K562 (cell line): ENCODE data around the gene CSPG5. TPM values are rescaled to one million over a fixed set of nuclear protein-coding genes. Genes with fewer than 3 reads are reported as not detected.

Experiments
- C11orf30 ChIP-seq: fragments of 450-650 bp; IDR thresholded peaks from 2 replicates; pipeline ENCODE4 v1.6.1; 2016; ENCODE audit warnings: low read depth, mild to moderate bottlenecking
- CEBPG ChIP-seq, 3 experiments: fragments of 200-800 bp in 1 of 3; sonication (Bioruptor generic) in 1 of 3; sonication (generic) in 1 of 3; formaldehyde crosslinking in 1 of 3; IDR thresholded peaks in 2 of 3; conservative IDR thresholded peaks in 1 of 3; 2 replicates each; pipeline versions ENCODE4 v1.6.1 to v1.8.0; 2016 to 2022; ENCODE audit warnings: missing compliant biosample characterization in 2 of 3, missing genetic modification characterization in 2 of 3, mild to moderate bottlenecking in 1 of 3, missing genetic modification reagents in 1 of 3
- COPS2 ChIP-seq: fragments of 450-650 bp; conservative IDR thresholded peaks from 2 replicates; pipeline ENCODE4 v1.6.1; 2016; ENCODE audit warnings: mild to moderate bottlenecking, moderate library complexity
- HMGN3 ChIP-seq: IDR thresholded peaks from 2 replicates; pipeline ENCODE4 v1.6.1; 2011; ENCODE audit warnings: borderline replicate concordance, low read depth, mild to moderate bottlenecking, mixed read lengths, low read length; ENCODE audit not compliant: insufficient read length; ENCODE audit errors: extremely low read depth
- IRF2 ChIP-seq: sonication (generic); formaldehyde crosslinking; IDR thresholded peaks from 2 replicates; pipeline ENCODE4 v1.8.1; 2022; ENCODE audit warnings: mild to moderate bottlenecking, missing genetic modification reagents
- PHB ChIP-seq: fragments of 250-450 bp; sonication (Bioruptor Pico); IDR thresholded peaks from 2 replicates; pipeline ENCODE4 v1.5.0; 2021
- POLR3G ChIP-seq: IDR thresholded peaks from 2 replicates; pipeline ENCODE4 v1.6.1; 2011; ENCODE audit not compliant: insufficient read length, insufficient replicate concordance; ENCODE audit errors: extremely low read depth
- RHOXF2B ChIP-seq: fragments of 250-450 bp; sonication (Bioruptor Pico); conservative IDR thresholded peaks from 2 replicates; pipeline ENCODE4 v1.5.1; 2021
- SUPT5H ChIP-seq: fragments of 450-650 bp; IDR thresholded peaks from 2 replicates; pipeline ENCODE4 v1.6.1; 2016
- THRAP3 ChIP-seq: fragments of 450-650 bp; IDR thresholded peaks from 2 replicates; pipeline ENCODE4 v1.6.1; 2016; ENCODE audit warnings: mild to moderate bottlenecking, inconsistent platforms, borderline replicate concordance
- ZNF197 ChIP-seq: fragments of 200-800 bp; sonication (Bioruptor generic); IDR thresholded peaks from 2 replicates; pipeline ENCODE4 v1.6.1; 2016; ENCODE audit warnings: low read depth, missing genetic modification characterization, missing compliant biosample characterization
- ZNF57 ChIP-seq: fragments of 450-650 bp; formaldehyde crosslinking; IDR thresholded peaks from 2 replicates; pipeline ENCODE4 v1.4.0; 2020; ENCODE audit warnings: mild to moderate bottlenecking, moderate library complexity
- ZNF644 ChIP-seq: fragments of 200-800 bp; sonication (Bioruptor generic); IDR thresholded peaks from 2 replicates; pipeline ENCODE4 v1.6.1; 2016; ENCODE audit warnings: low read depth, missing genetic modification characterization, missing compliant biosample characterization
- ZNF766 ChIP-seq: fragments of 200-800 bp; sonication (Bioruptor generic); conservative IDR thresholded peaks from 2 replicates; pipeline ENCODE4 v1.6.1; 2016; ENCODE audit warnings: missing genetic modification characterization, missing compliant biosample characterization
- polyA plus RNA-seq, 8 experiments: library from polyadenylated mRNA; depleted of rRNA in 4 of 8; stranded (reverse) in 5 of 8; unstranded in 3 of 8; fragments of >200 nt; fragmentation: Nextera tagmentation in 2 of 8; fragmentation: Illumina TruSeq in 1 of 8; extraction: Ambion mirVana in 2 of 8; extraction: Trizol in 1 of 8; gene quantifications; 2 replicates each; pipeline versions ENCODE4 v1.2.1 to v1.2.3, GENCODE V29; 2011 to 2014; ENCODE audit warnings: inconsistent platforms in 1 of 8, missing spikeins in 1 of 8
- total RNA-seq, 7 experiments: library from RNA; depleted of rRNA in 6 of 7; stranded (reverse); fragments of >200 nt in 6 of 7; fragmentation: Illumina TruSeq in 2 of 7; extraction: Trizol in 2 of 7; gene quantifications; 2 replicates each; pipeline versions ENCODE4 v1.2.1 to v1.2.3, GENCODE V29; 2011 to 2021; ENCODE audit warnings: low replicate concordance in 1 of 7
- TF ChIP-seq, protein P1 (sequence below), 2 experiments: fragments of 450-650 bp; IDR thresholded peaks; 2 replicates each; pipeline ENCODE4 v1.6.1; 2016
- TF ChIP-seq, protein P2 (sequence below): fragments of 250-450 bp; sonication (Bioruptor Pico); IDR thresholded peaks from 2 replicates; pipeline ENCODE4 v1.4.0; 2020; ENCODE audit warnings: mild to moderate bottlenecking, moderate library complexity
- TF ChIP-seq, protein P3 (sequence below): fragments of 150-350 bp; IDR thresholded peaks from 2 replicates; pipeline ENCODE4 v1.6.1; 2014; ENCODE audit warnings: low read depth, mild to moderate bottlenecking, low read length, borderline replicate concordance
- TF ChIP-seq, protein P4 (sequence below): fragments of 450-650 bp; IDR thresholded peaks from 2 replicates; pipeline ENCODE4 v1.6.1; 2016; ENCODE audit warnings: borderline replicate concordance

The CSPG5 gene
- total and polyA plus RNA-seq, 9 of the 15 experiments (the other 6 are each of a cell fraction or from before 2014, with no cell fraction given) = 0.06 to 3.3 (median 2.4) TPM

DNA sequence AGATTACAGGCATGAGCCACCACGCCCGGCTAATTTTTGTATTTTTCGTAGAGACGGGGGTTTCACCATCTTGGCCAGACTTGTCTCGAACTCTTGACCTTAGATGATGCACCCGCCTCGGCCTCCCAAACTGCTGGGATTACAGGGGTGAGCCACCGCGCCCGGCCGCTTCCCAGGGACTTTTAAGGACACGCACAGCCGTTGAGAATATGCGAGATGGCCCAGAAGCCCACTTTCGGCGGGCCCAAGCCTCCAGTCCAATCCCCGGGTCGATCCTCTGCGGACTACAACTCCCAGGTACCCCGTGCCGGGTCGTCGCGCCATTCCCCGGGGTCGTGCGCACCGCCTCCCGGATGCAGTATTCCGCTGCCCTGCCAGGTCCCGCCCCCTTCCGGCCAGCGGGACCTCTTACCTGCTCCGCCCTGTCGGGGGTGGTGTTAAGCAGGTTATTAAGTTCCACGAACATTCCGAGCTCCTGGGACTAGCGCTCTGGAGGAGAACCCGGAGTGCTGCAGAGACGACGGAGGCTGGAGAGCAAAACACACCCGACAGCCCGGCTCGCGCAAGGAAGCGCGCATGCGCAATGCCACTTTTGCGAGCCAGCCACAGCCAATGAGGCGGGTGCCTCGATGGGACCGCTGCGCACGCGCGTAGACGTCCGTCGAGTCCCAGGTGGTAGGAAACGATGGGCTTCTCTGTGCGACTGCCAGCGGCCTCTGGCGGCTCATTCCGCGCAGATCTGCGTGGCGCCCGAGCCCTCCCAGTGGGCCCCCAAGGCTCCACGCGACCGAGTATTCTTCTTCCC, 65.3 kb downstream of the CSPG5 start, which contains the start of gene ELP6 (continued):
- no peak for TF ChIP-seq THRAP3
- no peak for TF ChIP-seq PHB (CRISPR knock-in tag)
- TF ChIP-seq COPS2 = no peak
- TF ChIP-seq C11orf30 = peak; percentile 83
- TF ChIP-seq, protein P1, sequence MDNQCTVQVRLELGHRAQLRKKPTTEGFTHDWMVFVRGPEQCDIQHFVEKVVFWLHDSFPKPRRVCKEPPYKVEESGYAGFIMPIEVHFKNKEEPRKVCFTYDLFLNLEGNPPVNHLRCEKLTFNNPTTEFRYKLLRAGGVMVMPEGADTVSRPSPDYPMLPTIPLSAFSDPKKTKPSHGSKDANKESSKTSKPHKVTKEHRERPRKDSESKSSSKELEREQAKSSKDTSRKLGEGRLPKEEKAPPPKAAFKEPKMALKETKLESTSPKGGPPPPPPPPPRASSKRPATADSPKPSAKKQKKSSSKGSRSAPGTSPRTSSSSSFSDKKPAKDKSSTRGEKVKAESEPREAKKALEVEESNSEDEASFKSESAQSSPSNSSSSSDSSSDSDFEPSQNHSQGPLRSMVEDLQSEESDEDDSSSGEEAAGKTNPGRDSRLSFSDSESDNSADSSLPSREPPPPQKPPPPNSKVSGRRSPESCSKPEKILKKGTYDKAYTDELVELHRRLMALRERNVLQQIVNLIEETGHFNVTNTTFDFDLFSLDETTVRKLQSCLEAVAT (IDR thresholded peaks at IDR 0.05) = 0 out of 4 replicates have a peak, but pooled peaks have one; percentile 6 to 11
- TF ChIP-seq, protein P2, sequence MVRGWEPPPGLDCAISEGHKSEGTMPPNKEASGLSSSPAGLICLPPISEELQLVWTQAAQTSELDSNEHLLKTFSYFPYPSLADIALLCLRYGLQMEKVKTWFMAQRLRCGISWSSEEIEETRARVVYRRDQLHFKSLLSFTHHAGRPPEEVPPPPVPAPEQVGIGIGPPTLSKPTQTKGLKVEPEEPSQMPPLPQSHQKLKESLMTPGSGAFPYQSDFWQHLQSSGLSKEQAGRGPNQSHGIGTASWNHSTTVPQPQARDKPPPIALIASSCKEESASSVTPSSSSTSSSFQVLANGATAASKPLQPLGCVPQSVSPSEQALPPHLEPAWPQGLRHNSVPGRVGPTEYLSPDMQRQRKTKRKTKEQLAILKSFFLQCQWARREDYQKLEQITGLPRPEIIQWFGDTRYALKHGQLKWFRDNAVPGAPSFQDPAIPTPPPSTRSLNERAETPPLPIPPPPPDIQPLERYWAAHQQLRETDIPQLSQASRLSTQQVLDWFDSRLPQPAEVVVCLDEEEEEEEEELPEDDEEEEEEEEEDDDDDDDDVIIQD (CRISPR knock-in tag) = no peak
- TF ChIP-seq RHOXF2B (CRISPR knock-in tag) = 0 out of 2 replicates have a peak, but pooled peaks have one; percentile 60
- TF ChIP-seq, protein P3, sequence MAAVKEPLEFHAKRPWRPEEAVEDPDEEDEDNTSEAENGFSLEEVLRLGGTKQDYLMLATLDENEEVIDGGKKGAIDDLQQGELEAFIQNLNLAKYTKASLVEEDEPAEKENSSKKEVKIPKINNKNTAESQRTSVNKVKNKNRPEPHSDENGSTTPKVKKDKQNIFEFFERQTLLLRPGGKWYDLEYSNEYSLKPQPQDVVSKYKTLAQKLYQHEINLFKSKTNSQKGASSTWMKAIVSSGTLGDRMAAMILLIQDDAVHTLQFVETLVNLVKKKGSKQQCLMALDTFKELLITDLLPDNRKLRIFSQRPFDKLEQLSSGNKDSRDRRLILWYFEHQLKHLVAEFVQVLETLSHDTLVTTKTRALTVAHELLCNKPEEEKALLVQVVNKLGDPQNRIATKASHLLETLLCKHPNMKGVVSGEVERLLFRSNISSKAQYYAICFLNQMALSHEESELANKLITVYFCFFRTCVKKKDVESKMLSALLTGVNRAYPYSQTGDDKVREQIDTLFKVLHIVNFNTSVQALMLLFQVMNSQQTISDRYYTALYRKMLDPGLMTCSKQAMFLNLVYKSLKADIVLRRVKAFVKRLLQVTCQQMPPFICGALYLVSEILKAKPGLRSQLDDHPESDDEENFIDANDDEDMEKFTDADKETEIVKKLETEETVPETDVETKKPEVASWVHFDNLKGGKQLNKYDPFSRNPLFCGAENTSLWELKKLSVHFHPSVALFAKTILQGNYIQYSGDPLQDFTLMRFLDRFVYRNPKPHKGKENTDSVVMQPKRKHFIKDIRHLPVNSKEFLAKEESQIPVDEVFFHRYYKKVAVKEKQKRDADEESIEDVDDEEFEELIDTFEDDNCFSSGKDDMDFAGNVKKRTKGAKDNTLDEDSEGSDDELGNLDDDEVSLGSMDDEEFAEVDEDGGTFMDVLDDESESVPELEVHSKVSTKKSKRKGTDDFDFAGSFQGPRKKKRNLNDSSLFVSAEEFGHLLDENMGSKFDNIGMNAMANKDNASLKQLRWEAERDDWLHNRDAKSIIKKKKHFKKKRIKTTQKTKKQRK = peak; percentile 40; the same call in 1 of the 2 replicates
- TF ChIP-seq SUPT5H = peak; percentile 93
- TF ChIP-seq CEBPG (CRISPR knock-in tag; IDR thresholded peaks at IDR 0.05) = no peak; the same call in 1 of the 2 replicates
- no peak for TF ChIP-seq CEBPG (tag; conservative IDR thresholded peaks at IDR 0.05 in 1 of 2, IDR thresholded peaks at IDR 0.05 in 1 of 2)
- 0 out of 2 replicates have a peak, but pooled peaks have one; percentile 61 for TF ChIP-seq ZNF197 (CRISPR knock-in tag)
- TF ChIP-seq ZNF644 = peak; percentile 26; the same call in 1 of the 2 replicates
- peak; percentile 30 for TF ChIP-seq HMGN3
- TF ChIP-seq ZNF57 (CRISPR knock-in tag) = no peak
- TF ChIP-seq, protein P4, sequence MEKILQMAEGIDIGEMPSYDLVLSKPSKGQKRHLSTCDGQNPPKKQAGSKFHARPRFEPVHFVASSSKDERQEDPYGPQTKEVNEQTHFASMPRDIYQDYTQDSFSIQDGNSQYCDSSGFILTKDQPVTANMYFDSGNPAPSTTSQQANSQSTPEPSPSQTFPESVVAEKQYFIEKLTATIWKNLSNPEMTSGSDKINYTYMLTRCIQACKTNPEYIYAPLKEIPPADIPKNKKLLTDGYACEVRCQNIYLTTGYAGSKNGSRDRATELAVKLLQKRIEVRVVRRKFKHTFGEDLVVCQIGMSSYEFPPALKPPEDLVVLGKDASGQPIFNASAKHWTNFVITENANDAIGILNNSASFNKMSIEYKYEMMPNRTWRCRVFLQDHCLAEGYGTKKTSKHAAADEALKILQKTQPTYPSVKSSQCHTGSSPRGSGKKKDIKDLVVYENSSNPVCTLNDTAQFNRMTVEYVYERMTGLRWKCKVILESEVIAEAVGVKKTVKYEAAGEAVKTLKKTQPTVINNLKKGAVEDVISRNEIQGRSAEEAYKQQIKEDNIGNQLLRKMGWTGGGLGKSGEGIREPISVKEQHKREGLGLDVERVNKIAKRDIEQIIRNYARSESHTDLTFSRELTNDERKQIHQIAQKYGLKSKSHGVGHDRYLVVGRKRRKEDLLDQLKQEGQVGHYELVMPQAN = no peak
- peak; percentile 74; the same call in 1 of the 2 replicates for TF ChIP-seq ZNF766 (CRISPR knock-in tag)
- TF ChIP-seq IRF2 = no peak
- TF ChIP-seq POLR3G = no peak
